Activated naive CD8-positive, alpha-beta T cell (primary cell): ENCODE results near the gene LACRT.

ENCODE experiments used
- H3K27ac Mint-ChIP-seq: one replicate; pipeline ENCODE4 v1.8.0; 2021; ENCODE audit warnings: mixed read lengths
- H3K27me3 Mint-ChIP-seq: one replicate; pipeline ENCODE4 v1.8.0; 2021; ENCODE audit warnings: mixed read lengths
- H3K36me3 Mint-ChIP-seq: one replicate; pipeline ENCODE4 v1.8.0; 2021; ENCODE audit warnings: mixed read lengths
- H3K4me1 Mint-ChIP-seq: one replicate; pipeline ENCODE4 v1.8.0; 2021; ENCODE audit warnings: low read depth, mixed read lengths
- H3K4me3 Mint-ChIP-seq: one replicate; pipeline ENCODE4 v1.8.0; 2021; ENCODE audit warnings: mild to moderate bottlenecking, mixed read lengths
- H3K9me3 Mint-ChIP-seq: one replicate; pipeline ENCODE4 v1.8.0; 2021; ENCODE audit warnings: low read depth, mixed read lengths

Gene LACRT

GRCh38 chr12:54622463-54623183 lies 12.1 kb downstream of the LACRT start:
- Mint-ChIP-seq H3K36me3 (peaks cover 4% of the 10 kb centered on the region), H3K4me3 (no peak overlapping the region), H3K4me1 (no peaks in the 10 kb centered on the region), H3K27ac (no peak overlapping the region), H3K9me3 (peaks cover 7% of the 10 kb centered on the region), H3K27me3 (peaks cover 46% of the 10 kb centered on the region)

- peaks cover 4% of the 10 kb centered on the region for H3K4me1 Mint-ChIP-seq
- no peaks in the 10 kb centered on the region for H3K36me3 Mint-ChIP-seq
- H3K9me3 Mint-ChIP-seq: no peaks in the 10 kb centered on the region
- H3K27me3 Mint-ChIP-seq: peaks cover 25% of the 10 kb centered on the region
- no peak overlapping the region for H3K27ac Mint-ChIP-seq
- H3K4me3 Mint-ChIP-seq: no peak overlapping the region
Observed at GRCh38 chr12:54616933-54617680, 17.6 kb downstream of the LACRT start.

- Mint-ChIP-seq H3K36me3 (no peaks in the 10 kb centered on the region), H3K4me3 (no peak overlapping the region), H3K27me3 (peaks cover 14% of the 10 kb centered on the region), H3K27ac (no peak overlapping the region), H3K4me1 (peaks cover 4% of the 10 kb centered on the region), H3K9me3 (no peaks in the 10 kb centered on the region)
Observed at GRCh38 chr12:54612225-54612750, 22.4 kb downstream of the LACRT start.

- H3K27ac Mint-ChIP-seq: no peak overlapping the region
- no peaks in the 10 kb centered on the region for H3K4me1 Mint-ChIP-seq
- H3K4me3 Mint-ChIP-seq: no peak overlapping the region
- H3K36me3 Mint-ChIP-seq: no peaks in the 10 kb centered on the region
- no peaks in the 10 kb centered on the region for H3K9me3 Mint-ChIP-seq
- peaks cover 10% of the 10 kb centered on the region for H3K27me3 Mint-ChIP-seq
Observed at GRCh38 chr12:54611715-54612149, 23.0 kb downstream of the LACRT start.

- Mint-ChIP-seq H3K4me1 (no peaks in the 10 kb centered on the region), H3K27ac (no peak overlapping the region), H3K27me3 (peaks cover 5% of the 10 kb centered on the region), H3K36me3 (no peaks in the 10 kb centered on the region), H3K9me3 (no peaks in the 10 kb centered on the region), H3K4me3 (no peak overlapping the region)
Observed at GRCh38 chr12:54608769-54609168, 25.9 kb downstream of the LACRT start.

GRCh38 chr12:54608156-54608555 lies 26.5 kb downstream of the LACRT start:
- Mint-ChIP-seq H3K27ac (no peak overlapping the region), H3K36me3 (no peaks in the 10 kb centered on the region), H3K4me1 (peaks cover 2% of the 10 kb centered on the region), H3K9me3 (no peaks in the 10 kb centered on the region), H3K27me3 (peaks cover 5% of the 10 kb centered on the region), H3K4me3 (no peak overlapping the region)

- Mint-ChIP-seq H3K27ac (no peak overlapping the region), H3K36me3 (no peaks in the 10 kb centered on the region), H3K9me3 (no peaks in the 10 kb centered on the region), H3K4me3 (no peak overlapping the region), H3K4me1 (peaks cover 6% of the 10 kb centered on the region), H3K27me3 (no peaks in the 10 kb centered on the region)
Observed at GRCh38 chr12:54606556-54606955, 28.1 kb downstream of the LACRT start.

GRCh38 chr12:54605138-54605970 lies 29.3 kb downstream of the LACRT start:
- Mint-ChIP-seq H3K4me1 (peaks cover 6% of the 10 kb centered on the region), H3K4me3 (no peak overlapping the region), H3K27ac (no peak overlapping the region), H3K36me3 (no peaks in the 10 kb centered on the region), H3K27me3 (no peaks in the 10 kb centered on the region), H3K9me3 (no peaks in the 10 kb centered on the region)

- H3K27me3 Mint-ChIP-seq: peaks cover 4% of the 10 kb centered on the region
- no peak overlapping the region for H3K4me3 Mint-ChIP-seq
- no peaks in the 10 kb centered on the region for H3K9me3 Mint-ChIP-seq
- no peak overlapping the region for H3K27ac Mint-ChIP-seq
- no peaks in the 10 kb centered on the region for H3K36me3 Mint-ChIP-seq
- peaks cover 6% of the 10 kb centered on the region for H3K4me1 Mint-ChIP-seq
Observed at GRCh38 chr12:54604436-54604835, 30.3 kb downstream of the LACRT start.

- peaks cover 6% of the 10 kb centered on the region for H3K4me1 Mint-ChIP-seq
- H3K9me3 Mint-ChIP-seq: no peaks in the 10 kb centered on the region
- no peak overlapping the region for H3K4me3 Mint-ChIP-seq
- no peaks in the 10 kb centered on the region for H3K36me3 Mint-ChIP-seq
- no peak overlapping the region for H3K27ac Mint-ChIP-seq
- H3K27me3 Mint-ChIP-seq: peaks cover 4% of the 10 kb centered on the region
Observed at GRCh38 chr12:54603872-54604271, 30.8 kb downstream of the LACRT start.

GRCh38 chr12:54603173-54603814 lies 31.4 kb downstream of the LACRT start:
- peaks cover 4% of the 10 kb centered on the region for H3K27me3 Mint-ChIP-seq
- H3K36me3 Mint-ChIP-seq: no peaks in the 10 kb centered on the region
- H3K27ac Mint-ChIP-seq: no peak overlapping the region
- H3K4me3 Mint-ChIP-seq: no peak overlapping the region
- H3K9me3 Mint-ChIP-seq: no peaks in the 10 kb centered on the region
- H3K4me1 Mint-ChIP-seq: peaks cover 6% of the 10 kb centered on the region

GRCh38 chr12:54602661-54603060 lies 32.0 kb downstream of the LACRT start:
- Mint-ChIP-seq H3K27ac (no peak overlapping the region), H3K4me3 (no peak overlapping the region), H3K27me3 (peaks cover 4% of the 10 kb centered on the region), H3K4me1 (peaks cover 6% of the 10 kb centered on the region), H3K36me3 (no peaks in the 10 kb centered on the region), H3K9me3 (no peaks in the 10 kb centered on the region)

GRCh38 chr12:54601841-54602240 lies 32.9 kb downstream of the LACRT start:
- H3K4me1 Mint-ChIP-seq: peaks cover 6% of the 10 kb centered on the region
- no peak overlapping the region for H3K4me3 Mint-ChIP-seq
- H3K27ac Mint-ChIP-seq: no peak overlapping the region
- H3K36me3 Mint-ChIP-seq: no peaks in the 10 kb centered on the region
- peaks cover 4% of the 10 kb centered on the region for H3K27me3 Mint-ChIP-seq
- H3K9me3 Mint-ChIP-seq: no peaks in the 10 kb centered on the region

GRCh38 chr12:54598970-54599369 lies 35.7 kb downstream of the LACRT start:
- no peaks in the 10 kb centered on the region for H3K9me3 Mint-ChIP-seq
- H3K4me3 Mint-ChIP-seq: no peak overlapping the region
- no peak overlapping the region for H3K27ac Mint-ChIP-seq
- peaks cover 6% of the 10 kb centered on the region for H3K27me3 Mint-ChIP-seq
- H3K4me1 Mint-ChIP-seq: peaks cover 11% of the 10 kb centered on the region
- H3K36me3 Mint-ChIP-seq: no peaks in the 10 kb centered on the region
